ENCODE results near the gene EXO1. TPM values are rescaled to one million over a fixed set of nuclear protein-coding genes. Genes with fewer than 3 reads are reported as not detected.

Gene EXO1
- total RNA-seq, 1 experiment from 2014 or later: 32.9 TPM

DNA sequence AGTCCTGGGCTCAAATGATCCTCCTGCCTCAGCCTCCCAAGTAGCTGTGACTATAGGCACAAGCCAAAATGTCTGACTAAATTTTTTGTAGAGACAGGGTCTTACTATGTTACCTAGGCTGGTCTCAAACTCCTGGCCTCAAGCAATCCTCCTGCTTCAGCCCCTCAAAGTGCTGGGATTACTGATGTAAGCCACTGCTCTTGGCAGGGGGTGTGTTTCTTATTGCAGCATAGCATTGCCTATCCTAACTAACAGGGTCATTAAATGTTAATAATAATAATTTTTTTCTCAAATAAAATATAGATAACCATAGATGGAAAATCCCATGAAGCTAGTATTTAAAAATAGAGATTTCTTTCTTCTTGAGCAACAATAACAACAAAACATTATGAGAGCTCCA lies 52.4 kb downstream of the EXO1 start:
- H2AFZ ChIP-seq (ENCODE audit: low read depth, low read length, poor library complexity, severe bottlenecking): no peak overlapping the region
- H3K4me2 ChIP-seq (ENCODE audit: low read length): no peak overlapping the region
- TF ChIP-seq, protein P1, sequence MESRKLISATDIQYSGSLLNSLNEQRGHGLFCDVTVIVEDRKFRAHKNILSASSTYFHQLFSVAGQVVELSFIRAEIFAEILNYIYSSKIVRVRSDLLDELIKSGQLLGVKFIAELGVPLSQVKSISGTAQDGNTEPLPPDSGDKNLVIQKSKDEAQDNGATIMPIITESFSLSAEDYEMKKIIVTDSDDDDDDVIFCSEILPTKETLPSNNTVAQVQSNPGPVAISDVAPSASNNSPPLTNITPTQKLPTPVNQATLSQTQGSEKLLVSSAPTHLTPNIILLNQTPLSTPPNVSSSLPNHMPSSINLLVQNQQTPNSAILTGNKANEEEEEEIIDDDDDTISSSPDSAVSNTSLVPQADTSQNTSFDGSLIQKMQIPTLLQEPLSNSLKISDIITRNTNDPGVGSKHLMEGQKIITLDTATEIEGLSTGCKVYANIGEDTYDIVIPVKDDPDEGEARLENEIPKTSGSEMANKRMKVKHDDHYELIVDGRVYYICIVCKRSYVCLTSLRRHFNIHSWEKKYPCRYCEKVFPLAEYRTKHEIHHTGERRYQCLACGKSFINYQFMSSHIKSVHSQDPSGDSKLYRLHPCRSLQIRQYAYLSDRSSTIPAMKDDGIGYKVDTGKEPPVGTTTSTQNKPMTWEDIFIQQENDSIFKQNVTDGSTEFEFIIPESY (IDR thresholded peaks at IDR 0.05; ENCODE audit: extremely low read depth, insufficient replicate concordance, low read length): no peak
- TF ChIP-seq SIN3A (IDR thresholded peaks at IDR 0.05; ENCODE audit: low read depth) (no peak), EGR1 (IDR thresholded peaks at IDR 0.05; ENCODE audit: low read depth) (no peak), YY1 (IDR thresholded peaks at IDR 0.05; ENCODE audit: extremely low read depth, insufficient replicate concordance, low read depth, low read length) (no peak), ZNF274 (IDR thresholded peaks at IDR 0.05; ENCODE audit: low read depth, low read length) (no peak), CBX3 (IDR thresholded peaks at IDR 0.05; ENCODE audit: low read depth) (no peak), FOSL1 (IDR thresholded peaks at IDR 0.05; ENCODE audit: low read depth) (no peak), EZH2phosphoT487 (IDR thresholded peaks at IDR 0.05; ENCODE audit: borderline replicate concordance) (no peak)
- TF ChIP-seq, protein P2, sequence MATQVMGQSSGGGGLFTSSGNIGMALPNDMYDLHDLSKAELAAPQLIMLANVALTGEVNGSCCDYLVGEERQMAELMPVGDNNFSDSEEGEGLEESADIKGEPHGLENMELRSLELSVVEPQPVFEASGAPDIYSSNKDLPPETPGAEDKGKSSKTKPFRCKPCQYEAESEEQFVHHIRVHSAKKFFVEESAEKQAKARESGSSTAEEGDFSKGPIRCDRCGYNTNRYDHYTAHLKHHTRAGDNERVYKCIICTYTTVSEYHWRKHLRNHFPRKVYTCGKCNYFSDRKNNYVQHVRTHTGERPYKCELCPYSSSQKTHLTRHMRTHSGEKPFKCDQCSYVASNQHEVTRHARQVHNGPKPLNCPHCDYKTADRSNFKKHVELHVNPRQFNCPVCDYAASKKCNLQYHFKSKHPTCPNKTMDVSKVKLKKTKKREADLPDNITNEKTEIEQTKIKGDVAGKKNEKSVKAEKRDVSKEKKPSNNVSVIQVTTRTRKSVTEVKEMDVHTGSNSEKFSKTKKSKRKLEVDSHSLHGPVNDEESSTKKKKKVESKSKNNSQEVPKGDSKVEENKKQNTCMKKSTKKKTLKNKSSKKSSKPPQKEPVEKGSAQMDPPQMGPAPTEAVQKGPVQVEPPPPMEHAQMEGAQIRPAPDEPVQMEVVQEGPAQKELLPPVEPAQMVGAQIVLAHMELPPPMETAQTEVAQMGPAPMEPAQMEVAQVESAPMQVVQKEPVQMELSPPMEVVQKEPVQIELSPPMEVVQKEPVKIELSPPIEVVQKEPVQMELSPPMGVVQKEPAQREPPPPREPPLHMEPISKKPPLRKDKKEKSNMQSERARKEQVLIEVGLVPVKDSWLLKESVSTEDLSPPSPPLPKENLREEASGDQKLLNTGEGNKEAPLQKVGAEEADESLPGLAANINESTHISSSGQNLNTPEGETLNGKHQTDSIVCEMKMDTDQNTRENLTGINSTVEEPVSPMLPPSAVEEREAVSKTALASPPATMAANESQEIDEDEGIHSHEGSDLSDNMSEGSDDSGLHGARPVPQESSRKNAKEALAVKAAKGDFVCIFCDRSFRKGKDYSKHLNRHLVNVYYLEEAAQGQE (IDR thresholded peaks at IDR 0.05; ENCODE audit: low read depth): no peak
- TF ChIP-seq, protein P3, sequence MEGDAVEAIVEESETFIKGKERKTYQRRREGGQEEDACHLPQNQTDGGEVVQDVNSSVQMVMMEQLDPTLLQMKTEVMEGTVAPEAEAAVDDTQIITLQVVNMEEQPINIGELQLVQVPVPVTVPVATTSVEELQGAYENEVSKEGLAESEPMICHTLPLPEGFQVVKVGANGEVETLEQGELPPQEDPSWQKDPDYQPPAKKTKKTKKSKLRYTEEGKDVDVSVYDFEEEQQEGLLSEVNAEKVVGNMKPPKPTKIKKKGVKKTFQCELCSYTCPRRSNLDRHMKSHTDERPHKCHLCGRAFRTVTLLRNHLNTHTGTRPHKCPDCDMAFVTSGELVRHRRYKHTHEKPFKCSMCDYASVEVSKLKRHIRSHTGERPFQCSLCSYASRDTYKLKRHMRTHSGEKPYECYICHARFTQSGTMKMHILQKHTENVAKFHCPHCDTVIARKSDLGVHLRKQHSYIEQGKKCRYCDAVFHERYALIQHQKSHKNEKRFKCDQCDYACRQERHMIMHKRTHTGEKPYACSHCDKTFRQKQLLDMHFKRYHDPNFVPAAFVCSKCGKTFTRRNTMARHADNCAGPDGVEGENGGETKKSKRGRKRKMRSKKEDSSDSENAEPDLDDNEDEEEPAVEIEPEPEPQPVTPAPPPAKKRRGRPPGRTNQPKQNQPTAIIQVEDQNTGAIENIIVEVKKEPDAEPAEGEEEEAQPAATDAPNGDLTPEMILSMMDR (IDR thresholded peaks at IDR 0.05 in 2 of 3, conservative IDR thresholded peaks at IDR 0.05 in 1 of 3; ENCODE audit: borderline replicate concordance in 1 of 3, insufficient read depth in 1 of 3, low read depth in 2 of 3, low read length in 2 of 3): no peak
- TF ChIP-seq, protein P4, sequence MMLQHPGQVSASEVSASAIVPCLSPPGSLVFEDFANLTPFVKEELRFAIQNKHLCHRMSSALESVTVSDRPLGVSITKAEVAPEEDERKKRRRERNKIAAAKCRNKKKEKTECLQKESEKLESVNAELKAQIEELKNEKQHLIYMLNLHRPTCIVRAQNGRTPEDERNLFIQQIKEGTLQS (IDR thresholded peaks at IDR 0.05): no peak
- no peaks in the 10 kb centered on the region for H3K4me1 ChIP-seq (ENCODE audit: control insufficient read depth in 1 of 2, insufficient read depth in 2 of 2, low read length in 2 of 2)
- DNase-seq (ENCODE audit: low read depth, low spot score) (no peak), ATAC-seq (no peak)
- no peaks in the 10 kb centered on the region for H3K27me3 ChIP-seq (ENCODE audit: insufficient read depth, low read length)
- H3K36me3 ChIP-seq (ENCODE audit: control insufficient read depth in 1 of 2, insufficient read depth in 2 of 2, low read length in 2 of 2): 0 out of 4 replicates have a peak, but pooled peaks cover 0 to 12% of the 10 kb centered on the region in 2 experiments
- POLR2A ChIA-PET: no interaction called here
- H3K9me2 ChIP-seq (ENCODE audit: insufficient read depth): no peaks in the 10 kb centered on the region
- H3K27ac ChIP-seq (ENCODE audit: low read depth, low read length): no peak overlapping the region
- intact Hi-C loops (cut with micrococcal nuclease): no loop called here
- no peaks in the 10 kb centered on the region for H3K79me2 ChIP-seq (ENCODE audit: insufficient read depth, low read length)
- no peaks in the 10 kb centered on the region for H3K9me3 ChIP-seq (ENCODE audit: control insufficient read depth in 1 of 2, insufficient read depth in 1 of 2, low read depth in 1 of 2, low read length in 2 of 2)
- no peaks in the 10 kb centered on the region for H4K20me1 ChIP-seq (ENCODE audit: insufficient read depth)
- no peak overlapping the region for H3K4me3 ChIP-seq (replicated peaks in 1 of 2; ENCODE audit: low read depth in 1 of 2, low read length in 2 of 2)
- RAD21 ChIA-PET (ENCODE audit: low non-redundant PET in 1 of 2, low total read pairs in 2 of 2, uncharacterized antibody in 2 of 2, unreplicated experiment in 2 of 2): no interaction called here
- BruUV-seq (replicated peaks): no TSS peak
- CTCF ChIA-PET: no interaction called here
- H3K9ac ChIP-seq (ENCODE audit: low read length): no peak overlapping the region

All from HCT116 (cell line).